ENCODE results near the gene ARHGEF38.

The ARHGEF38 gene

DNA sequence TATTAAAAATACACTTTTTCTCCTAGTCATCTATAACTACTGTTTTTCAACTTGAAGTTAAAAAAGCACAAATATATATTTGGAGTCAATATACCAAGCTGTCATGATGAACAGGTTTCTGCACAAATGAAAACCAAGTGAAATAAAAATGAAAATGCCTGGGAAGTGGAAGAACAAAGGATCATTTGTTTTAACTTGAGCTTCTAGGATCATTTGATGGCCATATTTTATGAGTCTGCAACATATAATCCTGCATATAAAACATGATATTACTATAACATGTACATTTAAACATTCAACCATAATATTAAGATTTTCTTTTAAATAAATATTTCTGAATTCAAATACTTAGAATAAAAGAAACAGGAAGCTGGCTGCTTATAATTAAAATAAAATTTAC, 8.5 kb upstream of the ARHGEF38 start:
- in situ Hi-C loops (cut with HindIII; ENCODE audit: low pct_unique_long_range_greater_than_20kb, low sequenced_read_pairs) = no loop called here
- no peak for DNase-seq (ENCODE audit: low read depth in 1 of 2, low spot score in 1 of 2)
- TF ChIP-seq JUND (IDR thresholded peaks at IDR 0.05; ENCODE audit: low read depth) = no peak

DNA sequence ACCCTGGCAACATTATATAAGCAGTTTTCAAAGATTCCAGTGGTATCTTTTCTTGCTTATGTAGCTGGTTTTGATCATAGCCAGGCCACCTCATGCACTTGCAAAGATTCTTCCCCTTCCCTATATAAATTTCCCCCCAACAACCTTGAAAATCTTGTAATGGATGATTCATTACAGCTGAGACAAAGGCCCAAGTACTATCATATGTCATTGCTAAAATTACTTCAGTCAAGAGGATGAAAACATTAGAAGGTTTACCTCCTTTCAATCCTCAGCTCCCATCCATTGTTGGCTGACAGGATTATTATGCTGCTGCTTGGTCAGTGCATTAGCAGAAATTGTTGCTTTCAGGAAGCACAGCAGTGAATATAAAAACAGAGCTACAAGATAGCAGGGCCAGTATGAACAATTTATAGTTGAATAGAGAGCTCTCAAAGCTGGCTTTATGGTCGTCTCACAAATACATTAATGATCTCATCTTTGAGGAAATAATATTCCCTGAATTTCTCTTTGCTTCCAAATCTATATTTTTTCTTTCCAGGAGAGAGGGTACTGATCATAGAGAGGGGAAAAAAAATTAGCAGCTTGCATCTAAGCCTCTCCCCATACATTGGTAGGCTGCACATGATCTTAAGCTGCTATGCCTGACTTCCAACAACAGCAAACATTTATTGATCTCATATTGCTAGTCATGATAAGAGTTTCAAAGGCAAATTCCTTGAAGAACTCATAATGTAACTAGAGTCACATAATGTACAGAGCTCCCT, 7.7 kb upstream of the ARHGEF38 start:
- TF ChIP-seq JUND (IDR thresholded peaks at IDR 0.05; ENCODE audit: low read depth) = no peak
- in situ Hi-C loops (cut with HindIII; ENCODE audit: low pct_unique_long_range_greater_than_20kb, low sequenced_read_pairs) = no loop called here

DNA sequence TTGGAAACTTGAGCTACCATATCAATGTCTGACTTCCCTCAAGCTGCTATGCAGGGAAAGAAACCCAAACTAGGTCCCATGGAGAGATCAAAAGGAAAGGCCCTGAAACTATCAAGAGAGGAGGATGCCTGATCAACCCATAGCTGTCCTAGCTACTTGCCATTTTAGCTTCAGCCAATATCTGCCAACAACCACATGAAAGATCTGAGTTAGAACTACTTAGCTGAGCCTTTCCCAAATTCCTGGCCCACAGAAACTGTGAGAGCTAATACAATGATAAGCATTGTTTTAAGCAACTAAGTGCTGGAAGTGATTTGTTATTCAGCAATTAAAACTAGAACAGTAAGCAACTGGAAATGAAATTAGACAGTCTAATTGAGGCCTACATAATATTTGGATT, 6.3 kb upstream of the ARHGEF38 start:
- in situ Hi-C loops (cut with HindIII; ENCODE audit: low pct_unique_long_range_greater_than_20kb, low sequenced_read_pairs) = no loop called here
- no peak for DNase-seq (ENCODE audit: low read depth in 1 of 2, low spot score in 1 of 2)
- no peak for TF ChIP-seq JUND (IDR thresholded peaks at IDR 0.05; ENCODE audit: low read depth)

More for the DNA sequence above, 7.7 kb upstream of the ARHGEF38 start:
- no peak for DNase-seq (ENCODE audit: low read depth in 1 of 2, low spot score in 1 of 2)

DNA sequence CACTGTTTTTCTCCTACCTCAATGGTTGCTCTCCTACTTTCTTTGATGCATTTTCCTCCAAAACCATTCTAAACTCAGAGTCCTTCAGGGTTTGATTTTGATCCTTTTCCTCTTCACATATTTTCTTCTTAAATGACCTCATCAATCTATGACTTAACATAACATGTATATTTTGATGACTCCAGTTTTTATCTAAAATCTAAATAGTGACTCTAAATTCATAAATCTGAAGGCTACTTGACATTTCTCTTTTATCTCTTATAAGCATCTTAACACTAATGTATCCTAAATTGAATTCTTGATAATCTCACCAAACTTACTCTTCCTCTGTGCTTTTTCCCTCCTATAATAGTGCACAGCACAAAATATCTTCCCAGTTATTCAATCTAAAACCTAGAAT, 4.7 kb upstream of the ARHGEF38 start:
- no peak for DNase-seq (ENCODE audit: low read depth in 1 of 2, low spot score in 1 of 2)
- no peak for TF ChIP-seq JUND (IDR thresholded peaks at IDR 0.05; ENCODE audit: low read depth)
- in situ Hi-C loops (cut with HindIII; ENCODE audit: low pct_unique_long_range_greater_than_20kb, low sequenced_read_pairs) = no loop called here

DNA sequence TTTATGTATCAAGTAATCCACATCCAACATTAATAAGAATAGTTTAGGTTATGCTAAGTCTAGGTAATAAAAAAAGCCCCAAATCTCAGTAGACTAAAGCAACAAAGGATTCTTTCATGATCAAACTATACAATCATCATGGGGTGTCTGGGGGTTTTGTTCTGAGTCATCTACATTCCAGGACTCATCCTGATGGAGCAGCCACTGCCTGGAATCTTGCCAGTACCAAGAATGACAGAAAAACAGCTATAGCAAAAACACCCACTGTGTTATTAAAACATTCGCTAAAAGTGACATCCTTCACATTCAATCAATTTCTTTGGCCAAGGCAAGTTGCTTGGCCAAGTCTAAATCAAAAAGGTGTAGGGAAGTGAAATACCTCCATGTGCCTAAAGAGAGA, 3.9 kb upstream of the ARHGEF38 start:
- DNase-seq (ENCODE audit: low read depth in 1 of 2, low spot score in 1 of 2) = no peak
- no peak for TF ChIP-seq JUND (IDR thresholded peaks at IDR 0.05; ENCODE audit: low read depth)
- in situ Hi-C loops (cut with HindIII; ENCODE audit: low pct_unique_long_range_greater_than_20kb, low sequenced_read_pairs) = no loop called here

DNA sequence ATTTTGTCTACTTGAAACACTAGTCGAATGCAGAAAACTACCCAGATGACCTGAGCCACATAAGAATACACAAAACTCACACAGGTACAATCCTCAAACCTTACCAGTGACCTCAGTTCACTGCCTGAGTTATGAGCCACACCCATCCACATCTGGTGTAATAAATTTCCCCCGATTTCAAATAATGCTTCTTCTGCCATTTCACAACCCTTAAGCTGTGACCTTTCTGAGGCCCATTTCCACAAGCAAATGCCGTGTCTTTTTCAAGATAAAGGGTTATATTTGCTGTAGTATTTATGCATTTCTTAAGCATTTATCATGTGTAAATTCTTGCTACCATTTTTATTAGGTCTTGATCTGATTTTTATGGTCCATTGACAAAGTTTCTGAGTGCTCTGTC, 1.8 kb upstream of the ARHGEF38 start:
- DNase-seq (ENCODE audit: low read depth in 1 of 2, low spot score in 1 of 2) = no peak
- in situ Hi-C loops (cut with HindIII; ENCODE audit: low pct_unique_long_range_greater_than_20kb, low sequenced_read_pairs) = no loop called here

DNA sequence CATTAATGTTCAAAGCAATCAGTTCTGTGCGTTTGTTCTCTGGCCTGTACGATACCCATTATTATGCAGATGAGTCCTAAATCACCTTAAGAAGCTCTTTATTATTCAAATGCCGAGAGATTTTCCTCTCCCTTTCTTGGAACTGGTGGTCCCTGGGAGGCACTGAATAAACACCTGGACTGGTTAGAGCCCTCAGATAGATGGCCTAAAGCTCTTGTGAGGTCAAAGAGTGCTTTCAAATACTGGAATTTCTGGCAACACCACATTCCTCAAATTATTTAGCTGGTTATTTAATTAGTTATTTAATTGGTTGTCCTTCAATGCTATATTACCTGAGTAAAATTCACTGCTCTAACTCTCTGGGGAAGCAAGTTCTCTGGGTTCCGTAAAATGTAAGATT, 3.0 kb downstream of the ARHGEF38 start:
- in situ Hi-C loops (cut with HindIII; ENCODE audit: low pct_unique_long_range_greater_than_20kb, low sequenced_read_pairs) = no loop called here
- TF ChIP-seq JUND (IDR thresholded peaks at IDR 0.05; ENCODE audit: low read depth) = no peak
- peak in 1 of 2 experiments; percentile 35 for DNase-seq (ENCODE audit: low read depth in 1 of 2, low spot score in 1 of 2)

More for the DNA sequence above, 1.8 kb upstream of the ARHGEF38 start:
- TF ChIP-seq JUND (IDR thresholded peaks at IDR 0.05; ENCODE audit: low read depth) = no peak

DNA sequence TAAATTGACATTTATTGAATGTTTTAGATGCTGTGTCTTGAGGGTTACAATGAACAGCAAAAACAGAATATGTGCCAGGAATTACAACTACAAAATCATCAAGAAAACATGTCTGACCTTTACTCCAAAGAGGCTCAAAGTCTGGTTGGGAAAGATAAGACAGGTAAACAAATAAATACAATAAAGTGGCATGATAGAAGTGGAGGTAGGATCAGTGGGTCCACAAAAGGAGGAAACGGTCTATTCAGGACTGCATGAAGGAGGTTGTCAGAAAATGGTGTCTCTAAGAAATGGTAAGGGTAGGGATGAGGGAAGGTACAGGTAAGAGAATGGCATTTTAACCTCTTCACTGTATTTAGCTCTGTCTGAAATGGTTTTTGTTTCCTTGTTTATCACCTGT, 3.8 kb downstream of the ARHGEF38 start:
- in situ Hi-C loops (cut with HindIII; ENCODE audit: low pct_unique_long_range_greater_than_20kb, low sequenced_read_pairs) = no loop called here

DNA sequence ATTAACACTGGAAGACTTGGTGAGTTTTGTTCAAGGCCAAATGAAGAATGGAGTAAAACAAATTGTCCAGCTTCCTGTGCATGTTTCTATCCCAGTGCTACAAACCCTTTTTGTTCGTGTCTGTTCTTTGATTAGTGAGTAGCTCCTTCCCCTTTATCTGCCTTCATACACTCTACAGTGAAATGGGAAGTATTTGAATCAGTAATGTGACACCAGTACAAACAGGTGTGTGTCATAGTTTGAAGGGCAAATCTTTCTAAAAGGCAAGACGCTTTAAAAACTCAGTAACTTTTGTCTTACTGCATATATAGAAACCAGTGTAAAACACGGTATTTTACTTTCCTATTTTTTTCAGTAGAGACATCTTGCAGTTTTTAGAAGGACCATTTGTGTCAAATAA, 5.9 kb downstream of the ARHGEF38 start:
- in situ Hi-C loops (cut with HindIII; ENCODE audit: low pct_unique_long_range_greater_than_20kb, low sequenced_read_pairs) = no loop called here
- DNase-seq (ENCODE audit: low read depth in 1 of 2, low spot score in 1 of 2) = no peak
- no peak for TF ChIP-seq JUND (IDR thresholded peaks at IDR 0.05; ENCODE audit: low read depth)

More for the DNA sequence above, 3.8 kb downstream of the ARHGEF38 start:
- TF ChIP-seq JUND (IDR thresholded peaks at IDR 0.05; ENCODE audit: low read depth) = no peak
- DNase-seq (ENCODE audit: low read depth in 1 of 2, low spot score in 1 of 2) = no peak

DNA sequence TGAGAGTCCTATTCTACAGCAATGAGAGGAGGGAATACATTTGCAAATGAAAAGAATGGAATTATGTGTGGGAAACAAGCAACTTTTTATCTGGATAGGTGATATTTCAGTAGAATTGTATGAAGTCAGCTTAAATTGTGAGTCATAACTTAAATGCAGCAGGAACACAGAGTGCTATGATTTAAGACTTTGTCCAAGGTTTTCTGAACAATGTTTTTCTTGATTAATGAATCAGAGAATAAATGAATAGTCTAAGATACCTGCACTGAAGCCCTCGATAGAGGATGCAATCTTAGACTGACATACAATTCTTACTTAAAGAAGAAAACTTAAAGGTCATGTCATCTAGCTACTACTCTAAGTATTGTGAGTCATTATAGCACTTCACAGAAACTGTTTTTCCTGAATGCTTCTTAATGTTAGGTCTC, 8.0 kb downstream of the ARHGEF38 start:
- DNase-seq (ENCODE audit: low read depth in 1 of 2, low spot score in 1 of 2) = no peak
- TF ChIP-seq JUND (IDR thresholded peaks at IDR 0.05; ENCODE audit: low read depth) = no peak
- in situ Hi-C loops (cut with HindIII; ENCODE audit: low pct_unique_long_range_greater_than_20kb, low sequenced_read_pairs) = no loop called here

DNA sequence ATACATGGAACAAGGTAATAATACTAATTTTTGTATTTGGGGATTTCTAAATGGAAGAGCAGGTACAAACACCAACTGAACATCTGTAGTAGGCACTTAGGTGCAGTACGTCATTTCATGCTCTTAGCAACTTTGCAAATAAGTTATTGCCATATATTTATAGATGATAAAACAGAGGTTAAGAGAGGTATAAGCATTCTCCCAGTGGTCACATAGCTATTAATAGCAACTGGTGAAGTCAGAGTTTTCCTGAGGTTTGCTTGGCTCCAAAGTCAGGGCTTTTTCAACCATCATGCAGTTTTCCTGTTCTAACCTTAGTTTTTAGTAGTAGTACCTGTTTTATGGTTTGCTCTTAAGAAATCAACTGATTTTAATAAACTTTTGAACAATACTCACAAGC, 10.9 kb downstream of the ARHGEF38 start:
- in situ Hi-C loops (cut with HindIII; ENCODE audit: low pct_unique_long_range_greater_than_20kb, low sequenced_read_pairs) = no loop called here
- TF ChIP-seq JUND (IDR thresholded peaks at IDR 0.05; ENCODE audit: low read depth) = no peak
- DNase-seq (ENCODE audit: low read depth in 1 of 2, low spot score in 1 of 2) = no peak

DNA sequence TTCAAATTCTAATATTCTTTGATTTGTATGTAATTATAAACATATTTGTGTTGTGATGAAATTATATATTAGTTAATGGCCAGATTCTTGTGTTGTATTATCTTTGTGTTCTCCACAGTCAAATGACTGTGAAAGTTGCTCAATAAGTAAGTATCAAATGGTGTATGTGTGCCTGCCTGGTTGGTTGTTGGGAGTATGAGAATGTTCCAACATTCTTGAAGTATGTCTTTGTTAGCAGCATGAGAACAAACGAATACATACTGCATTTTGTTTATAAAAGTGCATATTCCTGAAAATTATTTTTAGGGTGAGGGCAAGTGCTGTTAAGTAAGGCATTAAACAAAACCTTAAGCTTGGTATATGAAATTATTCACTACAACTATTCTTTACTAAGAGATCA, 16.2 kb downstream of the ARHGEF38 start:
- no peak for DNase-seq (ENCODE audit: low read depth in 1 of 2, low spot score in 1 of 2)
- in situ Hi-C loops (cut with HindIII; ENCODE audit: low pct_unique_long_range_greater_than_20kb, low sequenced_read_pairs) = no loop called here
- no peak for TF ChIP-seq JUND (IDR thresholded peaks at IDR 0.05; ENCODE audit: low read depth)

DNA sequence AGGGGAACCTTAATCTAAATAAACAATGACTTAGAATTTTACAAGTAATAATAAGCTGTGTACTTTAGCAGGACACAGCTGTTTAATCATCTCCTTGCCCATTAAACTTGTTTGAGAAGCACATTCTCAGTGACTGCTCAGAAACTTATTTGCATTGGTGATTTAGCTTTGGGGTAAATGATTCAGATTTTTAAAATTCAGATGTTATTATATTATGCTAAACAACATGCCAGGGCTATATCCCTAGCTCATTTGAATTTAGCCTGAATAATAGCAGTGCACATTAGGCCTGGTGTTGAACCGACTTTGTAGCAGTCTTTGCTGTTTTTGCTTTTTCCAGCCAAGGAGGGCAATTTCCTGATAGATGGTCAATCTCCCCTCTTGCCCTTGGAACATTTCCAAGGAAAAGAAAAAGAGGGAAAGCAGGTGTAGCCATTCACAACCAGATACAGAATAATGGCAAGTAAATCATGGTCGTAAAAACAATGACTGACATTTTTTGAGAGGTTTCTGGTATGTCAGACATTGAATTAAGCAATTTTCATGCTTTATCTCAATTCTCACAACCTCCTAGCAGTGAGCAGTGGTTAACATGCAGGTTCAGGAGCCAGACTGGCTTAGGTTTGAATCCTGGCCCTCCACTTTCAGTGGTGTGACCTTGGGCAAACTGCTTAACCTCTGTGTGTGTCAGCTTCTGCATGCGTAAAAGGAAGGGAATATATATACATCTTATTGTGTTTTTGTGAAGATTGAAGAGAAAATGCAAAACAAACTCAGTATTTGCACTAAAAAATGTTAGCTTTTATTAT, 16.8 kb downstream of the ARHGEF38 start:
- in situ Hi-C loops (cut with HindIII; ENCODE audit: low pct_unique_long_range_greater_than_20kb, low sequenced_read_pairs) = no loop called here
- TF ChIP-seq JUND (IDR thresholded peaks at IDR 0.05; ENCODE audit: low read depth) = peak; percentile 30; the same call in 1 of the 2 replicates
- peak in 1 of 2 experiments; percentile 66 for DNase-seq (ENCODE audit: low read depth in 1 of 2, low spot score in 1 of 2)
